NCI-H774 (cell line): ENCODE measurements around the gene CWC25.

Source experiments
- DNase-seq: peaks from one replicate; lab custom pipeline; 2025; lab: John Stamatoyannopoulos, UW

CWC25 gene

DNA sequence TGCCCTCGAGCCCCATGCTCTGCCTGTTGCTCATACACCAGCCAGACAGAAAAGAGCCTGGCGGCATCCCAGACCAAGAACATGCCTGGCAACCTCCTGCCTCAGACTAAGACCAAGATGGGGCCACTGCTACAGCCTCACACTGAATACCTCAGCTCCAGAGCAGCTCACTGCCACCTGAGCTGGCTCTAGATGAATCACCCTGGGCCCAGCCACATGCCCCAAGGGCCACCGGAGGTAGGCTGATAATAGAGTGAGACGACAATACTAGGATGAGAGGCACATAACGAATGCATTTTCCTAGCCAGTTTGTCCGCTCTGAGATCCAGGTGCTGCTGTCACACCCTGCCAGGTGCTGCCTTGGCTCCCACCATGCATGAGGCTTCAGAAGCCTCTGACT lies 38.7 kb downstream of the CWC25 start:
- DNase-seq = no peak

DNA sequence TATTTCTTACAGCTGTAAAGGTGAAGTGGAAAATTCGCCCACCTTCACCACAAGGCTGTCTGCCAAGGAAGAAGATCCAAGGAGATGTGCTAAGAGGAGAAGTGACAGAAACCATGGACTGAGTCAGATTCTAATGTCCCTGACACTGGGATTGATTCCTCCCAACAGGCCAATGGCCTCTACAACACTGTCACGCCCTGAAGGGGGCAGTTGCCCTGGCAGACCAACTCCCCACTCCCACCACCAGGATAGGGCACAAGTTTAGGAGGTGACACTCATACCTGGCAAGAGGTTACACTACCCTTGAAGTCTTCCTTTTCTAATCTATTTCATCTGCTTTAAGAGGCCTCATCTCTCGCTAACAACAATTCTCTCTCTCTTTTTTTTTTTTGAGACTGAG lies 41.9 kb downstream of the CWC25 start:
- no peak for DNase-seq

DNA sequence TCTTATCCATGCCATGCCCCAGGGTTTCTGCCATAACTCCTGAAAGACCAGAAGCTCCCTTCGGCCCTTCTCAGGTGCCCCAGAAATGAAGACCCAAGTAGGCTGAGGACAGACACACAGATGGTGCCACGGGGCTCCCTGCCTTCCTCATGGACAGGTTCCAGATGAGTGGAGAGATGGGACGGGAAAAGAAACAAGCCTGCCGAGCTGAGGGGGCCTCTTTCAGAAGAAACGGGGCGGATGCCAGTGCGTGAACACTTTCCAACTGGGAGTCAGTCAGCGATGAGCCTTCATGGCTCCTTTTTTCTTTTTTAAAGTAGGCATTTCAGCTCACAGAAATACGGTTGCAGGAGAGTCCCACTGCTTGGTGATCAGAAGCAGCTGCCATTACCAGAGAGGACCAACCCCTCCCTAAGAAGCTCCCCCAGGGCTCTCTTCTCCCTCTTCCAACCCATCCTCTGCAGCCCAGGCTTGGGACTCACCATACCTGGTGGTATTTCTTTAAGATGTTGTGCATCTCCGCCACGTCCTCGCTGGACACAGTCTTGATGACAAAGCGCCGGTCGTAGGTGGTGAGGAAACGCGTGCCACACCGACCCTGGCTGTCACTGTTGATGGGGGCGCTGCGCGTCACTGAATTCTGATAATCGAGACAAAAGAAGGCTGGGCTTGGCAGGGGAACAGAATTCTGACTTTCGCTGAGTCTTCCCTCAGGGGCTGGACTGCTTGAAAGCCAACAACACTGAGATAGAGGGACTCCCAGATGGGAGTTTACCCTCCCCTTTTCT lies 45.0 kb downstream of the CWC25 start:
- no peak for DNase-seq

- no peak for DNase-seq
Measured at GRCh38 chr17:38777641-38778250, 47.4 kb downstream of the CWC25 start.

DNA sequence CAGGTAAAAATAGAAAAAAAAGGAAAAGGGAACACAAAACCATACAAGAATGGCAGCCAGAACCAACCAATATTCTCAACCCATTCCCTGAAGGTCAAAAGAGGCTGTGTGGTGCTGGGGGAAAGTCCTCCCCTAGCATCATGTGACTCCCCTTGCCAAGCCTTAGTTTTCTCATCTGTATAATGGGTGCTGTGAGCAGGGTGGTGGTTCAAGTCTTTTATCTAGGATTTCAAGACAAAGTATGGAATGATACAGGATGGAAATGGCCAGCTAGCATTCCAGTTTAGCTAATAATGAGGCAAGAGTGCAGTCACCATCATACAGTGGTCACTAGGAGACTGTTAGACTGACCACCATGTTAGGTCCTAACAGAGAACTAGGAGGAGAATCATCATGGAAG lies 51.9 kb downstream of the CWC25 start:
- DNase-seq = no peak

DNA sequence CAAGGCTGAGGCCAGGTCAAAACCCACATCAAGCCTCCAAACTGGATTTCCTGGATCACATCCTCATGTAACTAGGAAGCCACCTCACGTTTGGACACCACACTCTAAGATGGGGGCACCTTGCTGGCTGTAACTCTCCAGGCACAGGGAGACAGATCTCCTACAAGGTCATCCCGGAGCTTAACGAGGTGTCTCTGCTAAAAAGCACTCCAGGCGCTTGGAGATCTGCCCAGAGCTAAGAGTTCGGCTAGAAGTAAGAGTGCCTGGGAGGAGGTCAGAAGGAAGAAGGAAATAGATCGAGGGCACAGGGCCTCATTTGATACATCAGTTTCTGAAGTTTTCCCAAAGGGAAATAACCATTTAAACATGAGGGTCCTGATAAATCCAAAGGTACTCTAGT lies 56.7 kb downstream of the CWC25 start:
- no peak for DNase-seq

DNA sequence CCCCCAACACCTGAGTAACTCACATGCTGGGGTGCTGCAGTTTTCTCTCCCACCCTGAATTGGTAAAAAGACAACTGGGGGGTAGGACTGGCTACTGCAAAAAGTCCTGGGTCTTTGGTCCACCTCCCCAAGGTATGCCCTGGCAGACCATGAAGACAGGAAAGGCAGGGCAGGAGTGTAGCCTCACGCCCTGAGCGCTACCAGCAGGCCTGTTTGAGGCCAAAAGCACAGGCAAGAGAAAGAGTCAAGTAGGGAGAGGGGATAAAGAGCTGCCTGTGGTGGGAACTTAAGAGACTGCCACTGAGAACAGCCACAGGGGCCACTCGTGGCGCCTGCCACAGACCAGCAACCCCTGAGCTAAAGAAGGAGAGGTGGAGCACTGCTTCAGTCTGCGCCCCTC lies 58.8 kb downstream of the CWC25 start:
- no peak for DNase-seq

GRCh38 chr17:38762231-38762630 lies 62.9 kb downstream of the CWC25 start:
- no peak for DNase-seq

DNA sequence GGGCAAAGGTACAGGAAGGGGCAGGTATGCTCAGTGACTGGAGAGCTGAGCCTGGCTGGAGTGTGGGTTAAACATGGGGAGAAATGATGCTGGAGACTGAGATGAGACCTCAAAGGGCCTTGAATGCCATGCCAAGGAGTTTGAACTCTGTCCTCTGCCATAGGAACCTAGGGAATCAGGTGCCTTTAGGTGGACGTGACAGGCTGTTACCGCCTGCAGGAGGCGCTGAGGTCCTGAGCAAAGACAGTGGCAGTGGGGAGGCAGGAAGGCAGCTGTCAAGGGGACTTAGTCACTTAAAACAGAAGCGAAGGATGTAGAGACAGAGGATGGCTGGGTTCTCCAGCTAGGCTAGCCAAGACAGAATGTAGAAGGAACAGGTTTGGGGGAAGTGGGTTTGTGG lies 63.5 kb downstream of the CWC25 start:
- DNase-seq = no peak

DNA sequence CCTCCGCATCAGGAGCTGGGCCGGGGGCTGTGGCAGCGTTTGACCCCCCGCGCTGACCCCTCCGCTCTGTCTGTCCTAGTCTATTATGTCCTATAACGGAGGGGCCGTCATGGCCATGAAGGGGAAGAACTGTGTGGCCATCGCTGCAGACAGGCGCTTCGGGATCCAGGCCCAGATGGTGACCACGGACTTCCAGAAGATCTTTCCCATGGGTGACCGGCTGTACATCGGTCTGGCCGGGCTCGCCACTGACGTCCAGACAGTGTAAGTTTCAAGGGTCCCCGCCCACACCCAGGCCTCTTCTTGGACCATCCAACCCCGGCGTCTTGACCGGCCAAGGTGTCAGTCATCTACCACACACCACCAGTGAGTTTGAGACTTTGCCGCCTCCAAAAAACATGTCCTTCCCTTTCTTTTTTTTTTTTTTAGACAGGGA lies 72.0 kb downstream of the CWC25 start:
- no peak for DNase-seq

GRCh38 chr17:38752308-38753070 lies 72.6 kb downstream of the CWC25 start, which contains the start of gene PSMB3:
Gene PSMB3 (plus strand): TSS chr17:38752741. CDS start chr17:38752827, 86 bp downstream.
- DNase-seq = peak; percentile 100

DNA sequence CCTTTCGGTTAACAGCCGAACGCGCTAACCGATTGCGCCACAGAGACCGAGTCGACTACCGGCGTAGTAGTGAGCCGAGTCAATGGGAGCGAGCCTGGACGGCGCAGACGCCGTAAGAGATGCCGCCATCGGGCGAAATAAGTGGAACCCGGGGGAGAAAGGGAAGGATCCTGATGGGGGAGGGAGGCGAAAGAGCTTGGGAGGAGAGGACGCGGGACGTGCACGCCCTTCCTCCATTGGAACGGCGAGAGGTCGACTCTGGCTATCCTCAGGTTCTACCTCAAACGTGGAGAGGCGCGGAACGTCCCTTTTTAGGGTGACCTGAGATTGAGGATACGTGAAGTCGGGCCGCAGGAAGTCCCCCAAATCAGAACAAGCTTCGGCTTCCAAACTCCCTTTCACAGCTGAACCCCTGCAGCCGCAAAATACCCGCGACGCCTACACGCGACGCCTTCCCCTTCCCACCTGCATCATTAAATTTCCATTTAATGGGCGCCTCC lies 73.3 kb downstream of the CWC25 start:
- peak; percentile 92 for DNase-seq

DNA sequence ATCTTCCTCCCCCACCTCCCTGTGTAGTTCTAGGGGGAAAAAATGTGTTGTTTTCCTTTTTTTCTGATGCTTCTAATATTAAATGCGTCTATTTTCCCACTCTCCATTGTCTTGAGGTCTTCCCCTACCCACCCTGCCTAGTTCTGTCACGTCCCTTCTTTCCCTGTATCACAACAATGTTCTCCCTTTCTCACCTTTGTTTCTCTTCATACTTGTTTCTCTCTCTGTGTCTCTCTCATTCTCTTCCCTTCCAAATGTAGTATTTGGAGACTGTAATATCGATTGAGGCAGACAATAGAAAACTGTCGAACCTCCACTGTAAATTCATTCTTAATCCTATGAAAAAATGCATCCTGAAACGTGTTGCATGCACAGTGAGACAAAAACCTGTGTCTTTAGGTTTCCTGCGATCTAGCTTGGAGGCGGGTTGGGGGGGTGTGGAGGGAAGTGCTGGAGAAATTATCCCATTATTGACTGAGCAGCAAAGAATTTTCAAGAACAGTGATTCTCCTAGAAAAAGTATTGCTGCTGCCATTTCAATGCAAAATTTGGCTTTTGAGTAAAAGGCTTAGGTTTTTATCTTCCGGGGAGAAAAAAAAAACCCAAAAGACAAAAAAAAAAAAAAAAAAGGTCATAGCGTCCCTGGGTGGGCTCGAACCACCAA lies 73.8 kb downstream of the CWC25 start:
- DNase-seq = peak; percentile 75
